GM12873 (cell line): ENCODE results near the gene PLBD1.

Experiments
- CTCF ChIP-seq: IDR thresholded peaks from 2 replicates; pipeline ENCODE4 v1.5.1; 2012; ENCODE audit warnings: low read depth, mild to moderate bottlenecking, moderate library complexity, low read length, control low read depth; ENCODE audit not compliant: insufficient read depth; ENCODE audit errors: missing control alignments

The PLBD1 gene

GRCh38 chr12:14495326-14495725, 72.4 kb downstream of the PLBD1 start:
- TF ChIP-seq CTCF: no peak

GRCh38 chr12:14482886-14483285, 84.8 kb downstream of the PLBD1 start:
- TF ChIP-seq CTCF: no peak

- TF ChIP-seq CTCF: no peak
Observed at GRCh38 chr12:14482361-14482760, 85.3 kb downstream of the PLBD1 start.

GRCh38 chr12:14481201-14481600, 86.5 kb downstream of the PLBD1 start:
- no peak for TF ChIP-seq CTCF

GRCh38 chr12:14479004-14479403, 88.7 kb downstream of the PLBD1 start:
- no peak for TF ChIP-seq CTCF

GRCh38 chr12:14473707-14474287, 93.9 kb downstream of the PLBD1 start:
- no peak for TF ChIP-seq CTCF

- TF ChIP-seq CTCF: no peak
Observed at GRCh38 chr12:14471497-14471896, 96.2 kb downstream of the PLBD1 start.
